HG03103 (cell line): ENCODE results near the gene DNER.
A peak's percentile ranks its signal among the peaks of the same experiment; 100 is the strongest.
"Not testable (repeated sequence)": the region's sequence is repeated elsewhere in the genome, so short reads cannot be mapped to it uniquely, and the experiment has no call there.

Source experiments
- ATAC-seq: cut with Tn5 transposase; IDR thresholded peaks from one replicate; pipeline ENCODE4 v1.9.1; 2021; ENCODE audit warnings: low read depth; ENCODE audit not compliant: unreplicated experiment

DNER gene

GRCh38 chr2:229634601-229635370 lies 79.6 kb downstream of the DNER start:
- ATAC-seq: no peak

- no peak for ATAC-seq
Measured at GRCh38 chr2:229633556-229633955, 80.8 kb downstream of the DNER start.

DNA sequence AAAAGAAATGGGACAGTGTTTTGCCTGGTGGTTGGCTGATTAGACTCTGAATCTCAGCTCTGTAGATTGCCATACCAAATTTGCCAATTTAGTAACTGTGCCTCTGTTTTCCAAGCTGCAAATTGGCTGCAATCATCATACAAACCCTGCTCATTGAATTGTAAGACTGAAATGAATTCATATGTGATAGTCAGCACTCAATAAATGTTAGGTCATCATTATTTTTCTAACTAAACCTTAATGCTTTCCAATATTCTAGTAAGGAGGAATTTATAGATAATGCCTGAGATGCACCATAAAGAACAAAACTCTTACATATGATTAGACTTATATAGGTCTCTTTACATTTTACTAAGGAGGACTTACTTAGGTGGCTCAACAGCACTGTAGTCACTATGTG lies 85.3 kb downstream of the DNER start:
- no peak for ATAC-seq

- ATAC-seq: no peak
Measured at GRCh38 chr2:229627728-229628127, 86.6 kb downstream of the DNER start.

GRCh38 chr2:229622495-229623355 lies 91.6 kb downstream of the DNER start:
- no peak for ATAC-seq

DNA sequence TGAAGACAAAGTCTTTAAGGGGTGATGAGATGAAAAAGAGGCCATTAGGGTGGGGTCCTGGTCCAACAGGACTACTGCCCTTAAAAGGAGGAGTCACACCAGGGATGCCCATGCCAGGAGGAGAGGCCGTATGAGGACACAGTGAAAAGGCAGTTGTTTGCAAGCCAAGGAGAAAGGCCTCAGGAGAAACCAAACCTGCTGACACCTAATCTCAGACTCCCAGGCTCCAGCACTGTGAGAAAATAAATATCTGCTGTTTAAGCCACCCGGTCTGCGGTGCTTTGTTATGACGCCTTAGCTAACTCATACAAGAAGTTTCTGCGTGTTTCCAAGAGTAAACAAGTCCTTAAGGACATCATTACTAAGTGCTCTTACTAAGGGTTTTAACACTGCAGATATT lies 93.6 kb downstream of the DNER start:
- no peak for ATAC-seq

DNA sequence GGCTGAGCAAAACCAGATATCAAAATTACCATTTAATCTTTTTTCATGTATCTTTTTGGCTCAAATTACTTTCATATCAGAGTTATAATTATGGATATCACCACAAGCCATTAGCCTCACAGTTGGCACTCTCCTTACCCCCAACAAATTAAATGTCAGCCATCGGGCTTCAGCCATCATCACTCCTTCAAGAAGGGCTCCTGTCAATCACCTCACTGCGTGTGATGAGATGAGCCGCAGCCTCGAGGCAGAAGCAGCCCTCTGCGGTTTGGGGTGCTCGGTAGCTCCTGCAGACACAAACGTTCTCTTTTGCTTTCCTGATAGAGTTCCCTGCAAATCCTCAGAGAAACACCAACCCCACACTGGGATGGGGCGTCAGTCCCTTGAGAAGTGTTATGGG lies 94.1 kb downstream of the DNER start:
- ATAC-seq: no peak

DNA sequence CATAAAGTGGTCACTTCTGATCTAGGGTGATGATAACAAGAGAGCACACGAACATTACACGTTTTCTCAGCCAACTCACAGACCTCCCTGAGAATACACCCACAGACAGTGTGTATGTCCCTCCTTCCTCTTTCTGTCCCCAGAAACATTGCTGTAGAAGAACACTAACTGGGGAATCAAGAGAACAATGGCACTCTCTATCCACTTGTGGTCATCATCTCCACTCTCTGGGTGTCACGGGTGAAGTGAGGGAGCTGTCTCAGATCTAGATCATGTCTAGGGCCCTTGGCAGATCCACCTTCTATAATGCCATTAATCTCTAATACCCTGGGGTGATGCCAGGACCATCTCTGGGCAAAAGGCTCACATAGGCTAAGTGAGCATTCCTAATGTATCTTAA lies 97.9 kb downstream of the DNER start:
- ATAC-seq: no peak

DNA sequence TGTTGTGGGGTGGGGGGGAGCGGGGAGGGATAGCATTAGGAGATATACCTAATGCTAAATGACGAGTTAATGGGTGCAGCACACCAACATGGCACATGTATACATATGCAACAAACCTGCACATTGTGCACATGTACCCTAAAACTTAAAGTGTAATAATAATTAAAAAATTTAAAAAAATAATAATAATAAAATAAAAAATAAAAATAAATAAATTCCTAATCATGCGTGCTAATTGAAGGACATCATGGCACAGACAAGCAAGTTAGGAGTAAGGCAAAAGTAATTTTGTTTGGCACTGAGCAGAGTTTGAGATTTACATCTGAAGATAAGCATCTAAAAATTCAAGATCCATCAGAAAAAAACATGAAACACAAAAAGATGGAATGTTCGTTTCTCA lies 100.3 kb downstream of the DNER start:
- not testable (repeated sequence) for ATAC-seq

GRCh38 chr2:229612384-229612971 lies 101.9 kb downstream of the DNER start:
- ATAC-seq: no peak

- ATAC-seq: no peak
Measured at GRCh38 chr2:229611360-229611759, 103.0 kb downstream of the DNER start.

DNA sequence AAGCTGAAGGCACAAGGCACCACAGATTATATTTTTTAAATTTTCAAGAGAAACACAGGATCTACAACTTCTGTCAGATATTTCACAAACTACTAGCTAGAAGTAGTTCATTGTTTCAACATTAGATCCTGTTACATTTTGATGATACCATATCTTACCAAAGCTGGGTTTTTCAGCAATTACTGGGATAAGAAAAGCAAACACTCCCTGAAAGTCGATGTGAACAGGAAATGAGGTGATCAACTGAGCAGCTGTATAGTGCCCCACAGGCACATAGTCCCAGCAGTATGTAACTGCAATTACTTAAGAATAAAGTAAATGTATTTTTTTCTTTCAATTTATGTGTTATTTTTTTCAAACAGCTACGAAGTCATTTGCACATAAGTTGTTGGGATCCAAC lies 103.5 kb downstream of the DNER start:
- no peak for ATAC-seq

DNA sequence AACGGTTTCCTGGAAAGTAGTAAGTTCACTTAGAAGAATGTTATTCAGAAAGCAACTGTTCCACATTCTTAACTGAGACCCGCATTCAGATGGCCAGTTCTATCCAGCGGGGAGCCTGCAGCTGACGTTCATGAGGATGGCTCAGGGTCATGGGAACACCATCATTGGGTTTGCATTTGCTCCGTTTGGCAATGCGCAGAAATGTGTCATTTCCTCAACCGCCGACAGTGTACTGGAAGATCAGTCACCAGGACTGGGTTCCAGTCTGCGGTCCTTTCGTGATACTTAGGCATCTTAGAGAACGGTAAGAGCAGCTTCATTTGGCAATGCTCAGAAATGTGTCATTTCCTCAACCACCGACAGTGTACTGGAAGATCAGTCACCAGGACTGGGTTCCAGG lies 104.0 kb downstream of the DNER start:
- no peak for ATAC-seq

DNA sequence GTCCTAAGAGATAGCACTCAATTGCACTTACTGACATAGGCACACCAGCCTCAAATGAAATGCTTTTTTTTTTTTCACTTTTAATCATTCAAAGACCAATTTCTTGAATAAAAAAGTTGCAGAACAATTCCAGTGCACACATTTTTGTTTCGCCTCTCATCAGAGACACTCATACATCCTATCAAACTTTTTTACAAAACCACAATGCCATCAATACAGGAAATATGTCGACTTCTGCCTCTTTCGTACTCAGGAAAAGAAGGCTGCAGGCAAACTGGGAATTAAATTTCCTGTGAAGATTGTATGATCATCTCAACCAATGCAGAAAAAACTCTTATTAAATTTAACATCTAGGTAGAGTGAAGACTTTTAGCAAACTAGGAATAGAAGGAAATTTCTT lies 112.4 kb downstream of the DNER start:
- no peak for ATAC-seq

- ATAC-seq: no peak
Measured at GRCh38 chr2:229601396-229601795, 113.0 kb downstream of the DNER start.

DNA sequence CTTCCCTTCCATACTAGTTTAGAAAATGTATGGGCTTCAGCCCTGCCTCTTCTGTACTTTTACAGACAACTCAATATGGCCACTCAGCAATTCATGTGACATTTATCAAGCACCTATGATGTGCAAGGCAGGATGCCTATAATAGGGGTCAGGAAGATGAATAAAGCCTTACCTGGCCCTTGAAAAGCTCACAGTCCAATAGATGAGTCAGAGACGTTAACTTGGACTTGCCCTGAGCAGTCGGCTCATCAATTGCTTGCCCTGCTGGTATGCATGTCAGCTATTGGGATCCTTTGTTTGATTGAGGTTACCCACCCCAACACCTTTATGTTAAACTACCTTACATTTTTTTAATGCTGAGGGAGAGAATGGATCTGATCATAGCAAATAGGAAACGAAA lies 116.1 kb downstream of the DNER start:
- ATAC-seq: no peak

GRCh38 chr2:229596796-229597195 lies 117.6 kb downstream of the DNER start:
- no peak for ATAC-seq

- ATAC-seq: no peak
Measured at GRCh38 chr2:229591611-229592010, 122.7 kb downstream of the DNER start.

DNA sequence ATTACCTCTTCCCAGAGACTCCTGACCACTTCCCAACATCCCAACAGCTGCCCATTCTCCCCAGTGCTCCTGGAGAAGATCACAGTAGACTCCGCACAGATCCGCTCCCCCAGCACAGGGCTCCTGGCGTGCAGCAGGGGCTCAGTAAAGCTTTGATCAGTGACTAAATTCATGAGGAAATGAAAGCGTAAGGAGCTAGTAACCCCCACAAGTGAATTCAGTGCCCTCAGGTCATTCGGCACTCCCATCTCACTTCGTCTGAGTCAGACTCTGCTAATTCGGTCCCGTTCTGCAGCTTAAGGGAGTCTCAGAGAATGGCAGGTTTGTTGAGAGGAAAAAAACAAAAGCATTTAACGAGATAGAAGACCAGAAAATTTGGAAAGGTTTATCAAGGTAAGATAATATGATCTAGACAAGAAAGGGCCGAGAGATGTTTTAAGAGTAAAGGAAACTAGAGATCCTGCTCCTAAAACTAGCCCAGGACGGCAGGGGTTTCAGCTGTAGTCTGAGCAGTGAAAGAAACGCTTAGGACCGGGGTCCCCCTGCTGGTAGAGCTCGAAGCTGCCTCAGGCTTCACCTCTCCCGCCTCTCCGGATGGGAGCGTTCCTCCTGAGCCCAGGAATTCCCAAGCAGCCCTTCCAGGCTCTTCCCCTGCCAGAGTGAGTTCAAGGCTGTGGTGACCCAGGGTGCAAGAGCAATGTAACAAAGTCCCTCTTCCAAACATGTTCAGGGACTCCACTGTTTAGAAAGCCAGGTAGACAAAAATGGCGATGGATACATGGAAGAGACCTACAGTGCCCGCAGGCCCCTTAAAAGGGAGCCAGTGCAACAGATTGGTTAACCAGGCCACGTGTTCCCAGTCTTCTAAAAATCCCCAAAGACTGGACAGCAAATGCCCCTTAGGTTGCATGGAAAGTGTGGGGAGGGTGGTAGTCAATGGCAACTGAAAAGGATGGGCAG lies 127.3 kb downstream of the DNER start:
- ATAC-seq: peak; percentile 91

DNA sequence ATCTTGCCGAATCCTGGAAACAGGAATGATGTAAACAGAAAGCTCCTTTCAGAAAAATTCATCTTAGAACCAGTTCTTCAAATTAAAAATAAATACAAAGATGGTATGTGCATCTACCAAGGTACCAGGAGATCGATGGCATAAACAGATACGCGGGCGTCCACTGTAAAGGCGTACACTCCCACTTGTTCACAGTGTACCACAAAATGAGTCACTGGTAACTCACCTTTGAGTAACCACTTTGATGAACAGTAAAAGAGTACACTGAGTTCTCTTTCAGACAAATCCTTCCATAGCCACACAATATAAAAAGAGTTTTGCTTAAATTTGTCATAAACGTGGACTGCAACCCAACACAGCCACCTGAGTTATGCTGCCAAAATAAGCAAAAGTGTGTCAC lies 128.3 kb downstream of the DNER start:
- ATAC-seq: no peak
